Esophagus muscularis mucosa (tissue), 4 donors: ENCODE data around the gene LARP1B.

Experiments
- EP300 ChIP-seq: sonication (generic); formaldehyde crosslinking; IDR thresholded peaks from one replicate; pipeline ENCODE4 v1.6.1; 2017; ENCODE audit warnings: antibody characterized with exemption
- POLR2A ChIP-seq: fragments of 450-650 bp; IDR thresholded peaks from one replicate; pipeline ENCODE4 v1.6.1; 2017; ENCODE audit warnings: antibody characterized with exemption, moderate library complexity, mild to moderate bottlenecking, low read depth
- TF ChIP-seq, protein P1 (sequence below), 3 experiments: fragments of 200-600 bp in 2 of 3; fragments of 450-650 bp in 1 of 3; sonication (generic) in 2 of 3; IDR thresholded peaks; one replicate each; pipeline ENCODE4 v1.5.1; 2017 to 2019; ENCODE audit warnings: antibody characterized with exemption in 3 of 3, mild to moderate bottlenecking in 2 of 3, moderate library complexity in 1 of 3

GRCh38 chr4:128221586-128221985, 160.5 kb downstream of the LARP1B start:
- TF ChIP-seq, protein P1, sequence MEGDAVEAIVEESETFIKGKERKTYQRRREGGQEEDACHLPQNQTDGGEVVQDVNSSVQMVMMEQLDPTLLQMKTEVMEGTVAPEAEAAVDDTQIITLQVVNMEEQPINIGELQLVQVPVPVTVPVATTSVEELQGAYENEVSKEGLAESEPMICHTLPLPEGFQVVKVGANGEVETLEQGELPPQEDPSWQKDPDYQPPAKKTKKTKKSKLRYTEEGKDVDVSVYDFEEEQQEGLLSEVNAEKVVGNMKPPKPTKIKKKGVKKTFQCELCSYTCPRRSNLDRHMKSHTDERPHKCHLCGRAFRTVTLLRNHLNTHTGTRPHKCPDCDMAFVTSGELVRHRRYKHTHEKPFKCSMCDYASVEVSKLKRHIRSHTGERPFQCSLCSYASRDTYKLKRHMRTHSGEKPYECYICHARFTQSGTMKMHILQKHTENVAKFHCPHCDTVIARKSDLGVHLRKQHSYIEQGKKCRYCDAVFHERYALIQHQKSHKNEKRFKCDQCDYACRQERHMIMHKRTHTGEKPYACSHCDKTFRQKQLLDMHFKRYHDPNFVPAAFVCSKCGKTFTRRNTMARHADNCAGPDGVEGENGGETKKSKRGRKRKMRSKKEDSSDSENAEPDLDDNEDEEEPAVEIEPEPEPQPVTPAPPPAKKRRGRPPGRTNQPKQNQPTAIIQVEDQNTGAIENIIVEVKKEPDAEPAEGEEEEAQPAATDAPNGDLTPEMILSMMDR (IDR thresholded peaks at IDR 0.05) = no peak
- TF ChIP-seq EP300 = no peak
- TF ChIP-seq POLR2A = no peak
